Ishikawa (cell line): Measurements from ENCODE around the gene RAI1.

Source experiments
- CEBPB ChIP-seq: IDR thresholded peaks from 2 replicates; pipeline ENCODE4 v1.6.1; 2012
- CREB1 ChIP-seq: IDR thresholded peaks from 2 replicates; pipeline ENCODE4 v1.6.1; 2012; ENCODE audit warnings: low read depth
- EGR1 ChIP-seq: IDR thresholded peaks from 2 replicates; pipeline ENCODE4 v1.6.1; 2012
- EP300 ChIP-seq: IDR thresholded peaks from 2 replicates; pipeline ENCODE4 v1.6.1; 2012; ENCODE audit warnings: borderline replicate concordance
- FOXM1 ChIP-seq: IDR thresholded peaks from 2 replicates; pipeline ENCODE4 v1.6.1; 2012; ENCODE audit warnings: low read depth, borderline replicate concordance
- RAD21 ChIP-seq: IDR thresholded peaks from 2 replicates; pipeline ENCODE4 v1.6.1; 2012; ENCODE audit warnings: low read depth
- TAF1 ChIP-seq: IDR thresholded peaks from 2 replicates; pipeline ENCODE4 v1.6.1; 2012; ENCODE audit warnings: low read depth, mild to moderate bottlenecking
- TEAD4 ChIP-seq: IDR thresholded peaks from 2 replicates; pipeline ENCODE4 v1.6.1; 2012
- USF1 ChIP-seq: IDR thresholded peaks from 2 replicates; pipeline ENCODE4 v1.6.1; 2012
- YY1 ChIP-seq: IDR thresholded peaks from 2 replicates; pipeline ENCODE4 v1.6.1; 2012; ENCODE audit warnings: low read depth
- ZBTB7A ChIP-seq: IDR thresholded peaks from 2 replicates; pipeline ENCODE4 v1.6.1; 2012; ENCODE audit warnings: low read depth
- TF ChIP-seq, protein P1 (sequence below): IDR thresholded peaks from 2 replicates; pipeline ENCODE4 v1.6.1; 2012; ENCODE audit warnings: low read depth, mild to moderate bottlenecking
- TF ChIP-seq, protein P2 (sequence below): IDR thresholded peaks from 2 replicates; pipeline ENCODE4 v1.6.1; 2012

DNA sequence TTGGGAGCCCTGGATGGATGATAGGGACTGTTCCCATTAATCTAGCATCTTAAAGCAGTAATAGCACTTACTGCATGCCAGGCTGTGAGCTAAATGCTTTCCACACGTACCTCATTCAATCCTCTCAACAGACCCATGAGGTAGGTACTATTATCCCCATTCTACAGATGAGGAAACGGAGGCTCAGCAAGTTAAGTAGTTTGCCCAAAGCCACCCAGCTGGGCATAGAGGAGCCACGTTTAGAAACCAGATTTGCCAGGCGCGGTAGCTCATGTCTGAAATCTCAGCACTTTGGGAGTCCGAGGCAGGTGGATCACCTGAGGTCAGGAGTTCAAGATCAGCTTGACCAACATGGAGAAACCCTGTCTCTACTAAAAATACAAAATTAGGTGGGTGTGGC lies 2.0 kb upstream of the RAI1 start:
- TF ChIP-seq EGR1: no peak
- TF ChIP-seq, protein P1, sequence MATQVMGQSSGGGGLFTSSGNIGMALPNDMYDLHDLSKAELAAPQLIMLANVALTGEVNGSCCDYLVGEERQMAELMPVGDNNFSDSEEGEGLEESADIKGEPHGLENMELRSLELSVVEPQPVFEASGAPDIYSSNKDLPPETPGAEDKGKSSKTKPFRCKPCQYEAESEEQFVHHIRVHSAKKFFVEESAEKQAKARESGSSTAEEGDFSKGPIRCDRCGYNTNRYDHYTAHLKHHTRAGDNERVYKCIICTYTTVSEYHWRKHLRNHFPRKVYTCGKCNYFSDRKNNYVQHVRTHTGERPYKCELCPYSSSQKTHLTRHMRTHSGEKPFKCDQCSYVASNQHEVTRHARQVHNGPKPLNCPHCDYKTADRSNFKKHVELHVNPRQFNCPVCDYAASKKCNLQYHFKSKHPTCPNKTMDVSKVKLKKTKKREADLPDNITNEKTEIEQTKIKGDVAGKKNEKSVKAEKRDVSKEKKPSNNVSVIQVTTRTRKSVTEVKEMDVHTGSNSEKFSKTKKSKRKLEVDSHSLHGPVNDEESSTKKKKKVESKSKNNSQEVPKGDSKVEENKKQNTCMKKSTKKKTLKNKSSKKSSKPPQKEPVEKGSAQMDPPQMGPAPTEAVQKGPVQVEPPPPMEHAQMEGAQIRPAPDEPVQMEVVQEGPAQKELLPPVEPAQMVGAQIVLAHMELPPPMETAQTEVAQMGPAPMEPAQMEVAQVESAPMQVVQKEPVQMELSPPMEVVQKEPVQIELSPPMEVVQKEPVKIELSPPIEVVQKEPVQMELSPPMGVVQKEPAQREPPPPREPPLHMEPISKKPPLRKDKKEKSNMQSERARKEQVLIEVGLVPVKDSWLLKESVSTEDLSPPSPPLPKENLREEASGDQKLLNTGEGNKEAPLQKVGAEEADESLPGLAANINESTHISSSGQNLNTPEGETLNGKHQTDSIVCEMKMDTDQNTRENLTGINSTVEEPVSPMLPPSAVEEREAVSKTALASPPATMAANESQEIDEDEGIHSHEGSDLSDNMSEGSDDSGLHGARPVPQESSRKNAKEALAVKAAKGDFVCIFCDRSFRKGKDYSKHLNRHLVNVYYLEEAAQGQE: no peak
- TF ChIP-seq CREB1: no peak
- TF ChIP-seq EP300: no peak
- no peak for TF ChIP-seq USF1
- no peak for TF ChIP-seq YY1
- TF ChIP-seq, protein P2, sequence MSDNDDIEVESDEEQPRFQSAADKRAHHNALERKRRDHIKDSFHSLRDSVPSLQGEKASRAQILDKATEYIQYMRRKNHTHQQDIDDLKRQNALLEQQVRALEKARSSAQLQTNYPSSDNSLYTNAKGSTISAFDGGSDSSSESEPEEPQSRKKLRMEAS: no peak
- no peak for TF ChIP-seq FOXM1
- no peak for TF ChIP-seq TEAD4
- no peak for TF ChIP-seq TAF1
- no peak for TF ChIP-seq CEBPB
- TF ChIP-seq RAD21: no peak
- TF ChIP-seq ZBTB7A: no peak
